GM18505 (cell line): ENCODE data around the gene CDR2L.
"Not testable (repeated sequence)": the region's sequence is repeated elsewhere in the genome, so short reads cannot be mapped to it uniquely, and the experiment has no call there.

Experiments used
- ATAC-seq: cut with Tn5 transposase; IDR thresholded peaks from one replicate; pipeline ENCODE4 v1.9.1; 2021; ENCODE audit not compliant: unreplicated experiment
- POLR2A ChIP-seq: IDR thresholded peaks from 4 replicates; pipeline ENCODE4 v1.6.1; 2011; ENCODE audit warnings: borderline replicate concordance; ENCODE audit not compliant: insufficient read depth, insufficient read length; ENCODE audit errors: extremely low read depth

The CDR2L gene

GRCh38 chr17:75044716-75045115, 57.3 kb downstream of the CDR2L start:
- ATAC-seq, result no peak
- TF ChIP-seq POLR2A, result no peak

- not testable (repeated sequence) for ATAC-seq
Observed at GRCh38 chr17:75045946-75046406, 58.5 kb downstream of the CDR2L start.

GRCh38 chr17:75046407-75047289, 59.2 kb downstream of the CDR2L start, which contains the start of the genes ATP5PD and KCTD2:
TSS of gene ATP5PD (minus strand) at chr17:75046969. CDS start at chr17:75042650, 4,319 bp downstream.
TSS of gene KCTD2 (plus strand) at chr17:75047225. CDS start at chr17:75047251, 26 bp downstream.
- peak; percentile 92 for ATAC-seq

GRCh38 chr17:75047398-75048098, 60.1 kb downstream of the CDR2L start:
- no peak for TF ChIP-seq POLR2A
- ATAC-seq, result no peak

More at GRCh38 chr17:75046407-75047289, 59.2 kb downstream of the CDR2L start, which contains the start of the genes ATP5PD and KCTD2:
- TF ChIP-seq POLR2A, result peak; percentile 91

- TF ChIP-seq POLR2A, result no peak
- no peak for ATAC-seq
Observed at GRCh38 chr17:75048249-75048878, 60.9 kb downstream of the CDR2L start.

- no peak for ATAC-seq
- TF ChIP-seq POLR2A, result no peak
Observed at GRCh38 chr17:75049057-75049456, 61.6 kb downstream of the CDR2L start.

- TF ChIP-seq POLR2A, result no peak
- ATAC-seq, result no peak
Observed at GRCh38 chr17:75049706-75050105, 62.3 kb downstream of the CDR2L start.

GRCh38 chr17:75051941-75052340, 64.5 kb downstream of the CDR2L start:
- TF ChIP-seq POLR2A, result no peak

More at GRCh38 chr17:75051941-75052340, 64.5 kb downstream of the CDR2L start:
- no peak for ATAC-seq
